ENCODE measurements around the gene SLC35F3. TPM values are rescaled to one million over a fixed set of nuclear protein-coding genes. Genes with fewer than 3 reads are reported as not detected.

The SLC35F3 gene
- polyA plus RNA-seq, 1 of the 3 experiments (the other 2 are of a cell fraction): 0.87 TPM

- H3F3A ChIP-seq (replicated peaks; ENCODE audit: insufficient read depth): no peaks in the 10 kb centered on the region
- no peaks in the 10 kb centered on the region for H3K36me3 ChIP-seq (replicated peaks in 1 of 2; ENCODE audit: control insufficient read depth in 1 of 2, insufficient read depth in 2 of 2, low read length in 1 of 2)
- no peaks in the 10 kb centered on the region for H3K9me2 ChIP-seq
- H3K4me2 ChIP-seq: no peak overlapping the region
- no peak overlapping the region for H3K27ac ChIP-seq (ENCODE audit: low read depth in 2 of 2, low read length in 1 of 2)
- H4K20me1 ChIP-seq (ENCODE audit: insufficient read depth): no peaks in the 10 kb centered on the region
- WGBS (ENCODE audit: low lambda C conversion rate): 70% methylated on average over 14 of the region's 14 CpGs
- no peak for DNase-seq
- ChIA-PET CTCF (interaction anchor here (1.6 to 6.2 kb wide), 2 partner anchors 15 to 32 kb away, joined by 5 to 64 read pairs; no protein-coding TSS in a partner anchor), POLR2A (no interaction called here)
- H3K27me3 ChIP-seq (ENCODE audit: insufficient read depth): no peaks in the 10 kb centered on the region; the same call in 1 of the 2 replicates
- no peak overlapping the region for H2AFZ ChIP-seq (ENCODE audit: low read depth)
- H3K9ac ChIP-seq: no peak overlapping the region
- H3K4me1 ChIP-seq (ENCODE audit: control insufficient read depth in 1 of 2, insufficient read depth in 2 of 2, low read depth in 1 of 2, low read length in 1 of 2): no peaks in the 10 kb centered on the region
- no peaks in the 10 kb centered on the region for H3K79me2 ChIP-seq (ENCODE audit: insufficient read depth)
- TF ChIP-seq IRF3 (IDR thresholded peaks at IDR 0.05; ENCODE audit: low read depth, low read length) (no peak), TCF12 (IDR thresholded peaks at IDR 0.05) (no peak), GATA2 (CRISPR knock-in tag; IDR thresholded peaks at IDR 0.05) (no peak), SIN3A (IDR thresholded peaks at IDR 0.05; ENCODE audit: borderline replicate concordance, low read depth, low read length) (no peak), JUND (IDR thresholded peaks at IDR 0.05) (no peak), RXRA (IDR thresholded peaks at IDR 0.05; ENCODE audit: borderline replicate concordance, low read depth) (no peak), MXI1 (IDR thresholded peaks at IDR 0.05; ENCODE audit: low read depth, low read length) (no peak), MEF2A (IDR thresholded peaks at IDR 0.05; ENCODE audit: borderline replicate concordance, low read depth) (no peak), POLR2AphosphoS5 (IDR thresholded peaks at IDR 0.05; ENCODE audit: low read depth, low read length) (no peak), RCOR1 (IDR thresholded peaks at IDR 0.05; ENCODE audit: low read length) (no peak), GABPA (IDR thresholded peaks at IDR 0.05; ENCODE audit: low read depth) (no peak), SMC3 (IDR thresholded peaks at IDR 0.05; ENCODE audit: low read depth, low read length) (no peak), TEAD4 (IDR thresholded peaks at IDR 0.05; ENCODE audit: borderline replicate concordance, insufficient read depth) (no peak), ELF1 (IDR thresholded peaks at IDR 0.05) (no peak), REST (IDR thresholded peaks at IDR 0.05; ENCODE audit: low read depth, low read length) (no peak), FOXJ3 (CRISPR knock-in tag; IDR thresholded peaks at IDR 0.05) (no peak), FOSL2 (IDR thresholded peaks at IDR 0.05; ENCODE audit: borderline replicate concordance, low read depth) (no peak), USF2 (IDR thresholded peaks at IDR 0.05; ENCODE audit: borderline replicate concordance, low read depth, low read length) (no peak)
- no peaks in the 10 kb centered on the region for H3K9me3 ChIP-seq
- no peak overlapping the region for H3K4me3 ChIP-seq (ENCODE audit: low read depth in 2 of 2, low read length in 1 of 2)
Observed at GRCh38 chr1:234294109-234294817, 389.8 kb downstream of the SLC35F3 start.

Data from SK-N-SH (cell line).